ENCODE results near the gene ZYG11B.
"Not testable (repeated sequence)": the region's sequence is repeated elsewhere in the genome, so short reads cannot be mapped to it uniquely, and the experiment has no call there.

The ZYG11B gene

GRCh38 chr1:52726265-52727113 is at the start of gene ZYG11B:
Gene ZYG11B, plus strand, starts transcription at chr1:52726453. Its CDS starts 201 bp downstream, at chr1:52726654.
- peak in 55 of 56 donors; percentile 4 to 95 (median 87) for DNase-seq

GRCh38 chr1:52677076-52677806 is 49.0 kb upstream of the ZYG11B start:
- peak in 1 of 56 donors; percentile 14 for DNase-seq

DNA sequence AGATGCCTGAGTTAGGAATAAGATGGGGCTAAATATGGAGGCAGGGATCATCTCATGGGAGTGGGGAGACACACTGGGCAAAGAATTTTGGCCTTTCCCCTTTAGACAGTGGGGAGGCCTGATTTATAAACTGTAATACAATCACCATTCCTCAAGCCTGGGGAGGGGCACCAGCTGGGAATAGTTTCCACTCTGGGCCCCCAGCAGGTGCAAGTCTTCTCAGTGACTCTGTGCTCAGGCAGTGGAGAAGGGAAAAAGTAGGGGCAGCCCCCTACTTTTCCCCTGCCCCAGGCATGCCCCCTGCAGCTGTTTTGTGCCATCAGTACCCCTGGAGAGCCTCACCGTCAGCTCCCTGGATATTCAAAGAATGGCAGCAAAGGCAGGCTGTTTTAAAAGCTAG is 47.2 kb upstream of the ZYG11B start:
- no peak for DNase-seq

DNA sequence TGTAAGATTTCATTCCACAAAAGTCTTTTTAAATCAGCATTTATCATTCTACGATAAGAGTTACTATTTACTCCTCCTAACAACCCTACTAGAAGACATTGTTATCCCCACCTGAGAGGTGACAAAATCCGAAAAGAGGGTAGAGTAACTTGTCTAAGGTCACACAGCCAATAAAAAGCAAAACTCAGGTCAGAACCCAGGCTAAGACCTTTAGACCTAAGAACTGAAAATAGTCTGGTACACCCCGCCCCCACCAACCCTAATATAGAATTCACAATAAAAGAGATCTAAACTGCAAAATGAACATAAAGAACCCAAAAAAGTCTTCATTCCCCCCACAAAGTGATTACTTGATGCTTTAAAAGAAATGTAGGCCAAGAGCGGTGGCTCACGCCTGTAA is 46.8 kb upstream of the ZYG11B start:
- no peak for DNase-seq

GRCh38 chr1:52680353-52680752 is 45.9 kb upstream of the ZYG11B start:
- DNase-seq, result no peak

DNA sequence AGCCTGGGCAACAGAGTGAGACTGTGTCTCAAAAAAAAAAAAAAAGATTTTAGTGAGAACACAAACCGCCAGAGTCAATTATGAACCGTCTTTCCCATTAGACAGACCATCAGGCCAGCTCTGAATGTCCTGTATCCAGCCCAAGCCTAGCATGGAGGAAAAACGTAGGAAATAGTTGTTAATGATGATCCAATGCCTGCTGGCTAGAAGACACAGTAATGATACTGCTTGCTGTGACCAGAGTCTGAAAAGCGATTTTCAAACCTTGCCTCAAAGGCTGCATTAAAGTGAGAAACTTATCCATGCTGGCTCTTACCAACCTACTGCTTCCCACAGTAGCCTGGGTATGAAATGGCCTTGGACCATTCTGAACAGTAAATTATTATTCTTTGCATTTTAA is 45.1 kb upstream of the ZYG11B start:
- DNase-seq, result no peak

DNA sequence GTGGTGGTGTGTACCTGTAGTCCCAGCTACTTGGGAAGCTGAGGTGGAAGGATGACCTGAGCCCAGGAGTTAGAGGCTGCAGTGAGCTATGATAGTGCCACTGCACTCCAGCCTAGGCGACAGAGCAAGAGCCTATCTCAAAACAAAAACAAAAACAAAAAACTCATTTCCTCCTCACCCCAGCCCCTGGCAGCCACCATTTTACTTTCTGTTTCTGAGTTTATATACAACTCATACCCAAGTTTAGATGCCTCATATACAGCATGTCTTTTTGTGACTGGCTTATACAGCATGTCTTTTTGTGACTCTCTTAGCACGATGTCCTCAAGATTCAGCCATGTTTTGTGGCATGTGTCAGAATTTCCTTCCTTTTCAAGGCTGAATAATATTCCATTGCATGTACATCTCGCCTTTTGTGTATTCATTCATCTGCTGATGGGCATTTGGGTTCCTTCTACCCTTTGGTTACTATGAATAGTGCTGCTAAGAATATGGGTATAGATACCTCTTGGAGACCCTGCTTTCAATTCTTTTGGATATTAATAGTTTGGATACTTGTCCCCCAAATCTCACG is 42.8 kb upstream of the ZYG11B start:
- DNase-seq, result no peak

GRCh38 chr1:52684545-52684944 is 41.7 kb upstream of the ZYG11B start:
- DNase-seq, result no peak

DNA sequence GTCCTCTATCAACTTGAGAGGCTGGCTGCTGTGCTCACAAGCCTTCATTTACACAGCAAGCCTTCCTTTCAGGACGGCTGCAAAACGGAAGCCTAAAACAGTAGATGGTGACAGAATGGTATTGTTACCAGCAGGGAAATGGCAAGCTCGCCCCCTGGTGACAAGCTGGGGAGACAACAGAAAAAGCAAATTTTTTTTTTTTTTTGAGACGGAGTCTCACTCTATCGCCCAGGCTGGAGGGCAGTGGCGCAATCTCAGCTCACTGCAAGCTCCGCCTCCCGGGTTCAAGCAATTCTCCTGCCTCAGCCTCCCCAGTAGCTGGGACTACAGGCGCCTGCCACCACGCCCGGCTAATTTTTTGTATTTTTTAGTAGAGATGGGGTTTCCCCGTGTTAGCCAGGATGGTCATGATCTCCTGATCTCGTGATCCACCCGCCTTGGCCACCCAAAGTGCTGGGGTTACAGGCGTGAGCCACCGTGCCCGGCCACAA is 39.9 kb upstream of the ZYG11B start:
- DNase-seq, result peak in 38 of 56 donors; percentile 6 to 78 (median 28)

- DNase-seq, result peak in 2 of 56 donors; percentile 1 to 9
These were observed 39.4 kb upstream of the ZYG11B start for GRCh38 chr1:52686830-52687229.

DNA sequence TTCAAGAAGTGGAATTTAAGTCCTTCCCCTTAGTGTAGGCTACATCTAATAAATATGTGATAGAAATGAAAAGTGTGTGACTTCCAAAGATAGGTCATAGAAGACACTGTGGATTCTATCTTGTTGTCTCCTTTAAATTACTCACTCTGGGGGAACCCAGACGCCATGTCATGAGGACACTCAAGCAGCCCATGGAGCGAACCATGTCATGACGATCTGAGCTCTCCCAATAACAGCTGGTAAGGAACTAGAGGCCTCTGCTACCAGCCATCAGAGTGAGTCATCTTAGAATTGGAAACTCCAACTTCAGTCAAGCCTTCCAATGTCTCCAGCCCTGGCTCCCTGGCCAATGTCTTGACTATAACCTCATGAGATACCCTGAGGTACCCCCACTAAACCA is 34.4 kb upstream of the ZYG11B start:
- no peak for DNase-seq

GRCh38 chr1:52692697-52693096 is 33.6 kb upstream of the ZYG11B start:
- no peak for DNase-seq

DNA sequence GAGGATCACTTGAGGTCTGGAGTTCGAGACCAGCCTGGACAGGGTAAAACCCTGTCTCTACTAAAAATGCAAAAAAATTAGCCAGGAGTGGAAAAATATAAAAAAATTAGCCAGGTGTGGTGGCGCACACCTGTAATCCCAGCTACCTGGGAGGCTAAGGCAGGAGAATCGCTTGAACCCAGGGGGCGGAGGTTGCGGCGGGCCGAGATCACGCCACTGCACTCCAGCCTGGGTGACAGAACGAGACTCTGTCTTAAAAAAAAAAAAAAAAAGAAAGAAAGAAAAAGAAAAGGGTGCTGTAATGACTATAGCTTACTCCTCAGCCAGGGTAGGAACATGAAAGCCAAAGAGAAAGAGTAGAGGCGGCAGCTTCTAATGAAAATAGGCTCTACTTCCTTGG is 32.9 kb upstream of the ZYG11B start:
- DNase-seq, result not testable (repeated sequence)

DNA sequence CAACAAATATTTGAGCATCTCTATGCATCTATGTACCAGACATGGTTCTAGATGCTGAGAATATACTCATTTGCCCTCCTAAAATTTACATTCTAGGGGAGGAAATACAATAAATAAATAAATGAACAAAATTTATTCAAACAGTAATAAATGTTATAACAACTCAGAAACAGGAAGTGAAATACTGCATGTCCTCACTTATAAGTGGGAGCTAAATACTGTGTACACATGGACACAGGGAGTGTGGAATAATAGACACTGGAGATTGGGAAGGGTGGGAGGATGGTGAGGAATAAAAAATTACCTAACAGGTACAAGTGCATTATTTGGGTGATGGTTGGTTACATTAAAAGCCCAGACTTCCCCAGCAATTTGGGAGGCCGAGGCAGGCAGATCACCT is 32.4 kb upstream of the ZYG11B start:
- DNase-seq, result no peak

- DNase-seq, result no peak
These were observed 30.6 kb upstream of the ZYG11B start for GRCh38 chr1:52695627-52696026.

GRCh38 chr1:52697795-52698674 is 28.2 kb upstream of the ZYG11B start, which contains the start of gene COA7:
Gene COA7, minus strand, starts transcription at chr1:52698347. Its CDS starts 21 bp downstream, at chr1:52698326.
- peak in 55 of 56 donors; percentile 52 to 92 (median 81) for DNase-seq

- peak; percentile 34 to 97 (median 89) for DNase-seq
These were observed 23.1 kb upstream of the ZYG11B start for GRCh38 chr1:52702886-52703787.

- no peak for DNase-seq
These were observed 20.1 kb upstream of the ZYG11B start for GRCh38 chr1:52706136-52706670.

Measured in nucleus accumbens (tissue), 56 donors.